Activated CD8-positive, alpha-beta memory T cell treated with anti-CD3 and anti-CD28 coated beads for 48 hours (primary cell): ENCODE results near the gene OR2V2.
"Not testable (repeated sequence)": the region's sequence is repeated elsewhere in the genome, so short reads cannot be mapped to it uniquely, and the experiment has no call there.

Source experiments
- DNase-seq, 3 experiments: peaks; one replicate each; pipeline ENCODE4 v3.0.0-alpha.2; 2020; ENCODE audit warnings: low read depth in 2 of 3, low spot score in 2 of 3

Gene OR2V2

DNA sequence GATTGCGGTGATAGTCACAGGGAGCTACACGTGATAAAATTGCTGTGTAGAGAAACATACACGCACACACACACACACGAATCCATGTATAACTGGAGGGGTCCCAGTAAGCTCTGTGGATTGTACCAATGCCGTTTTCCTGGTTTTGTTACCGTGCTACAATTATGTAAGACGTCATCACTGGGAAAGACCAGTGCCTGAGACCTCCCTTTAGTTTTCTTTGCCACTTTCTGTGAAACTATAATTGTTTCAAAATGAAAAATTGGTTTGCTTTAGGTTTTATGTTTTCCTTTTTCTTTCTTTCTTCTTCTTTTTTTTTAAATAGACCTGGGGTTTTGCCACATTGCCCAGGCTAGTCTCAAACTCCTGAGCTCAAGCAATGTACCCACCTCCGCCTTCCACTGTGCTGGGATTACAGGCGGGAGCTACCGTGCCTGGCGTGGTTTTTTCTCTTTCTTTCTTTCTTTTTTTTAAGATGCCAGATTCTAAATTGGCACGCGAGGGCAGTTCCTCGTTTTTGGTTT is 21.3 kb downstream of the OR2V2 start:
- DNase-seq = no peak

DNA sequence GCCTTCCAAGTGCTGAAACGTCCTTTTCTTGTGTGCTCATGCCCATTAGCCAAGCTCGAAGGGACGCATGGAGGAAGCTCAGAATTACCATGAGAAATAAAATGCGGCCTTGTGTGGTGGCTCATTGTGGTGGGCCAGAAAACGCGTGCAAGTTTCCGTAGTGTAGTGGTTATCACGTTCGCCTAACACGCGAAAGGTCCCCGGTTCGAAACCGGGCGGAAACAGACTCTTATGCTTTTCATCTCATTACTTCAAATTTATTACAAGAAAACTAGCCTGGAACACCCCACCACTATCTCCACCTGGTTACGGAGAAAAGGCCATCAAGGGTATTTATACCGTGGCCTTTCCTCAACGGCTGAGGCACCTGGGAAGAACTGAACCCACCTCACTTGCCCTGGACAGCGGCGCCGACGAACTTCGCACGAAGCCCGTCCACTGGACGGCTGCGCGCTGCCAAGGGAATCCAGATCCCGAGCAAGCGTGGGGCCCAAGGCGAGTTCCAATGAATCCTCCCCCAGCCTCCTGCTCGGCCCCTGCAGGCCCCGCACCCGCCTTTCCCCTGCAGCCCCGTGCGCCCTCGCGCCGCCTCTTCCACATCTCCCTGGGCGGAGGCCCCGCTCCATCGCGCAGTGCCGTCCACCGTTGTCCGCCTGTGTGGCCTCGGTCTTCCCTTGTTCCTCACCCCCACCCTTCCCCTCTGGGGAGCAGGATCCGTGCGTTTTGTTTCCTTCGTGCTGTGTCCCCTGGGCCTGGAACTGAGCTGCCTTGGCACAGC is 22.3 kb downstream of the OR2V2 start:
- peak; percentile 80 to 99 (median 99) for DNase-seq

- no peak for DNase-seq
These were observed 22.9 kb downstream of the OR2V2 start for GRCh38 chr5:181170237-181170825.

GRCh38 chr5:181170996-181171395 is 23.6 kb downstream of the OR2V2 start:
- DNase-seq = no peak

- no peak for DNase-seq
These were observed 24.4 kb downstream of the OR2V2 start for GRCh38 chr5:181171782-181172181.

GRCh38 chr5:181173027-181173419 is 25.6 kb downstream of the OR2V2 start:
- DNase-seq = peak in 2 of 3 experiments; percentile 51 to 66

GRCh38 chr5:181173420-181174342 is 26.3 kb downstream of the OR2V2 start:
- DNase-seq = peak; percentile 56 to 85 (median 76)

DNA sequence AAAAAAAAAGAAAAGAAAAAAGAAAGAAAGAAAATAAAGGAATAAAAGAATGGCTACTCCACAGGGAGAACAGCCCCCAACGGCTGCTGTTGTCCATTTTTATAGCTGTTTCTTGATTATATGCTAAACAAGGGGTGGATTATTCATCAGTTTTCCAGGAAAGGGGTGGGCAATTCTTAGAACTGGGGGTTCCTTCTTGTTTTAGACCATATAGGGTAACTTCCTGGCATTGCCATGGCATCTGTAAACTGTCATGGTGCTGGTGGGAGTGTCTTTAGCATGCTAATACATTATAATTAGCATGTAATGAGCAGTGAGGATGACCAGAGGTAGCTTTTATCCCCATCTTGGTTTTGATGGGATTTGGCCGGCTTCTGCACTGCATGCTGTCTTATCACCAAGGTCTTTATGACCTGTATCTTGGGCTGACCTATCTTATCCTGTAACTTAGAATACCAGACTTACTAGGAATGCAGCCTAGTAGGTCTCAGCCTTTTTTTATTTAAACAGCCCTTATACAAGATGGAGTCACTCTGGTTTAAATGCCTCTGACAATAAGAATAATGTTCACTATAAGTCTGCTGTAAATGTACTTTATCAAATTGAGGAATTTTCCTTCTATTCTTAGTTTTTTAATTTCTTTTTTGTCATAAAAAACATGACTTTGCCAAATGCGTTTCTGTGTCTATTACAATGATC is 29.0 kb downstream of the OR2V2 start:
- no peak for DNase-seq

- not testable (repeated sequence) for DNase-seq
These were observed 30.2 kb downstream of the OR2V2 start for GRCh38 chr5:181177559-181177958.

DNA sequence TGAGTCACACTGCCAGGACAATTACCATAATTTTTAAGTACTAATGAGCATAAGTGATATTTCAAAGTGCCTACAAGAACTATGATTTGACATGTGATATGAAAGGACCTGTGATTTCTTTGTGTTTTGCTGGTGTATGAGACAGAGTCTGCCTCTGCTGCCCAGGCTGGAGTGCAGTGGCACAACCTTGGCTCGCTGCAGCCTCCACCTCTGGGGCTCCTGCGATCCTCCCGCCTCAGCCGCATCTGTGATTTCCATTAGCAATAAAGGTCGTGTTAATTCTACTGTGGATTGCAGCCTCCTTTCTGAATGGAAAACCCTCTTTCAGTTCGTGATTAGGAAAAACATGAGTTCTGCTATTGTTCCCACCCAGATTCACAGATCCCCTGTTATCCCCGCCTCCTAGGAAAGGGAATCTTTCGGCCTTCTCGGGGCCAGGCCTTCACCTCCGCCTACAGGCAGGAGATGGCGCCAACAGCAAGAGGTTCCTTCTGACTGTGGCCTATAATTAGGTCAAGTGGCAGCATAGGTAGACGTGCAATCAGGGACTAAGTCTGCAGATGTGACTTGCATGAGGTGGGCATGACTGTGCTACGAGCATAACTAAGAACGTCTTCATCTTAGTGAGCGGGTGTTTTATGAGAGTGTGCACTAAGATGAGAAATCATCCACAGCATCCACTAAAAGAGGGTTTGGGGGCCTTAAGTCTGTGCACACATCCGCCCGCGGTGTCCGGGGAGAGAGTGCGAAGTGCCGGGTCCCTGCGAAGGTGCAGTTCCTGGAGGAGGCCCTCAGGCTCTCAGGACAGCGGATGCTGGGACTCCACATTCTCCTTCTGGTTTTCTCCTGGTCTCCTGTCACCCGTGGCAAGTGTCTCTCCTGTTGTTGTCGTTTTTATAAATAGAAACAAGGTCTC is 34.5 kb downstream of the OR2V2 start:
- DNase-seq = no peak

GRCh38 chr5:181182651-181183050 is 35.3 kb downstream of the OR2V2 start:
- no peak for DNase-seq

- no peak for DNase-seq
These were observed 37.4 kb downstream of the OR2V2 start for GRCh38 chr5:181184845-181185216.

GRCh38 chr5:181185560-181185959 is 38.2 kb downstream of the OR2V2 start:
- DNase-seq = no peak

GRCh38 chr5:181186022-181186421 is 38.6 kb downstream of the OR2V2 start:
- no peak for DNase-seq

DNA sequence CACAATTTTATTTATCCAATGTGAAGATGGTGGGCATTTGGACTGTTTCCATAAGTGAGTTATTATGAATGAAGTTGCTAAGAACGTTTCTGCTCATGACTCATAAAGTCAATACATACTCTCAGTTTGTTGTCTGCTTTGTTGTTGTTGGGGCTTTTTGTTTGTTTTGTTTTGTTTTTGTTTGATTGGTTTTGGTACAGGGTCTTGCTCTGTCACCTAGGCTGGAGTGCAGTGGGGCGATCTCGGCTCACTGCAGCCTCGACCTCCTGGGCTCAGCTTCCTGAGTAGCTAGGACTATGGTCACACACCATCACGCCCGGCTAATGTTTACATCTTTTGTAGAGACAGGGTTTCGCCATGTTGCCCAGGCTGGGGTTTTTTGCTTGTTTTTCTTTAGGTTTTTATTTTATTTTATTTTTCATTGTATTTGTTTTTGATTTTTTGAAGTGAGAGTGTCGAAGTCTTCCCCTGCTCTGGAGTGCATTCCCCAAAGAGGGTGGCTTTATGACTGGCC is 39.7 kb downstream of the OR2V2 start:
- DNase-seq = no peak

GRCh38 chr5:181187500-181188213 is 40.3 kb downstream of the OR2V2 start:
- peak in 1 of 3 experiments; percentile 81 for DNase-seq

- DNase-seq = peak in 2 of 3 experiments; percentile 94 to 96
These were observed 41.4 kb downstream of the OR2V2 start for GRCh38 chr5:181188700-181189362.

- DNase-seq = no peak
These were observed 42.1 kb downstream of the OR2V2 start for GRCh38 chr5:181189363-181189961.
